ENCODE data around the gene TES. TPM values are rescaled to one million over a fixed set of nuclear protein-coding genes. Genes with fewer than 3 reads are reported as not detected.
A peak's percentile ranks its signal among the peaks of the same experiment; 100 is the strongest.
"Not testable (repeated sequence)": the region's sequence is repeated elsewhere in the genome, so short reads cannot be mapped to it uniquely, and the experiment has no call there.

The TES gene
- total RNA-seq, 4 donors from 2014 or later, result 245 to 501 (median 290) TPM

- ATAC-seq, result no peak
- no peak overlapping the region for H3K4me3 ChIP-seq
- H3K9me3 ChIP-seq, result no peaks in the 10 kb centered on the region
- TF ChIP-seq EP300 (IDR thresholded peaks at IDR 0.05) (no peak), POLR2AphosphoS5 (IDR thresholded peaks at IDR 0.05) (no peak), CTCF (IDR thresholded peaks at IDR 0.05) (no peak), POLR2A (IDR thresholded peaks at IDR 0.05) (no peak)
- H3K27me3 ChIP-seq, result no peaks in the 10 kb centered on the region
- no peaks in the 10 kb centered on the region for H3K36me3 ChIP-seq
- H3K27ac ChIP-seq, result no peak overlapping the region
- H3K4me1 ChIP-seq, result no peaks in the 10 kb centered on the region
These were observed 40.2 kb upstream of the TES start for GRCh38 chr7:116170180-116170579.

GRCh38 chr7:116171094-116171493 is 39.2 kb upstream of the TES start:
- H3K27me3 ChIP-seq, result no peaks in the 10 kb centered on the region
- TF ChIP-seq POLR2A (IDR thresholded peaks at IDR 0.05) (no peak), CTCF (IDR thresholded peaks at IDR 0.05) (no peak), POLR2AphosphoS5 (IDR thresholded peaks at IDR 0.05) (no peak), EP300 (IDR thresholded peaks at IDR 0.05) (no peak)
- H3K4me3 ChIP-seq, result no peak overlapping the region
- no peaks in the 10 kb centered on the region for H3K4me1 ChIP-seq
- WGBS, 2 donors (ENCODE audit: low coverage in 1 of 2), result 60% methylated on average over 1 of the region's 2 CpGs; no CpG with 5 or more reads in 1 of the 2 donors
- H3K9me3 ChIP-seq, result no peaks in the 10 kb centered on the region
- H3K27ac ChIP-seq, result no peak overlapping the region
- H3K36me3 ChIP-seq, result no peaks in the 10 kb centered on the region
- ATAC-seq, result no peak

DNA sequence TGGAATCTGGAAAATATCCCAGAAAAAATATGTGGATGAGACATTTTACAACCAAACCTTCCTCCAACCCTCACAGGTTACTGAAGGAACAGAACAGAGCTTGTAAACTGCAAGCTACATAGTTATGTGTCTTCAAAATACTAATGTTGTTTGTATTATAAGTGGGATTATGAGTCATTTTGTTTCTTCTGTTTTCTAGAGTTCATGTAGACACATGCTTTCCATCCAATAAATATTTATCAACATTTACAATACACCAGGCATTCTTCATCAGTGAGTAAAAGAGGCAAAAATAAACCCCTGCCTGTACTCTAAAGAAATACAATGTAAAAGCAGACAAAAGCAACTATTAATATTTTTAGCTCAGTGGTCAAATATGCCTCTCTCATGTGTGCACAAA is 38.0 kb upstream of the TES start:
- ATAC-seq, result no peak
- no peaks in the 10 kb centered on the region for H3K27me3 ChIP-seq
- TF ChIP-seq POLR2AphosphoS5 (IDR thresholded peaks at IDR 0.05), result no peak
- no peak for TF ChIP-seq CTCF (IDR thresholded peaks at IDR 0.05)
- no peak for TF ChIP-seq POLR2A (IDR thresholded peaks at IDR 0.05)
- TF ChIP-seq EP300 (IDR thresholded peaks at IDR 0.05), result no peak
- no peaks in the 10 kb centered on the region for H3K9me3 ChIP-seq
- no peaks in the 10 kb centered on the region for H3K4me1 ChIP-seq
- no peak overlapping the region for H3K4me3 ChIP-seq
- no peaks in the 10 kb centered on the region for H3K36me3 ChIP-seq
- no peak overlapping the region for H3K27ac ChIP-seq

DNA sequence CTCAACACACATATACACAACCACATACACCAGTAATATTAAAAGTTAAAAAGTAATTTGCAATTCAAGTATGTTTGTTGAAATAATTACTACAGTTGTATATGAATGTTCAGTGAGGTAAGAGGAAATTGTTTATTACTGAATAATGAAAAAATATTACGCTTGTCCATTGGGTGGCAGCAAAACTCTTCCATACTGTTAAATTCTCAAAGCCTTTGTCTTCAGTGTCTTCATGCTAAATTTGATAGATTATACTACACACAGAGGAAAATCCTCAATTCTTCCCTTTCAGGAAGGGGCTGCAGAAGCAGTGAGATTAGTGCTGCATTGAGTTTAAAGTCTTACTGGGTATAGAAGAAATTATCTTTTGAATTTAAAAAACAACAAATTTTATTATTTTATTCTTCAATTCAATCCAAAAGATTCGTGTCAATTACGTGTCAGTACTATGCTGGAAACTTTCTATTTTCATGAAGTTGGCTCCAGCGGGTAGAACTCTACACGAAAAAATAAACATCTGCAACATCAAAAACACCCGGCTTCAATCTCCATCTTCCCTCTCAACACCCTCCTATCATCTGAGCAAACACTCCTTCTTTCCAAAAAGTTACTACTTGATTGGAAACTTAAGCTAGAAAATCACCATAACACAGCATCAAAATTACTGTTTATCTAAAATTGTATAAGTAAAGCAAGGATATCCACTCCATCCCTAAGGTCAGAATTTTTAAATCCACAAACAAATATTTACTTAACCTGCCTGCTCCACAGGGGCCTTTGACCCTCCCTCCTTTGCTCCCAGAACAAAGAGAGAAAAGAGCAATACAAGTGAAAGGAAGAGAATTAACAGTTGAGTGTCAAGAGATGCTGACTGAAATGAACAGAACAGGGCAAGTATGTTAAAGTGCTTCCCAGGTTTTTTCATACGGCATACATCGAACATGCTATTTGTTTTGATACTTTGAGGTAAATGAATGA is 37.0 kb upstream of the TES start:
- 37 to 58% methylated on average over 6 to 8 of the region's 8 CpGs for WGBS, 2 donors (ENCODE audit: low coverage in 1 of 2)
- Histone ChIP-seq H3K36me3 (no peaks in the 10 kb centered on the region), H3K4me1 (no peaks in the 10 kb centered on the region), H3K27me3 (no peaks in the 10 kb centered on the region), H3K4me3 (no peak overlapping the region), H3K27ac (no peak overlapping the region), H3K9me3 (no peaks in the 10 kb centered on the region)
- no peak for ATAC-seq
- peak; percentile 45 to 79 (median 66) for TF ChIP-seq CTCF (IDR thresholded peaks at IDR 0.05)
- TF ChIP-seq POLR2AphosphoS5 (IDR thresholded peaks at IDR 0.05), result no peak

DNA sequence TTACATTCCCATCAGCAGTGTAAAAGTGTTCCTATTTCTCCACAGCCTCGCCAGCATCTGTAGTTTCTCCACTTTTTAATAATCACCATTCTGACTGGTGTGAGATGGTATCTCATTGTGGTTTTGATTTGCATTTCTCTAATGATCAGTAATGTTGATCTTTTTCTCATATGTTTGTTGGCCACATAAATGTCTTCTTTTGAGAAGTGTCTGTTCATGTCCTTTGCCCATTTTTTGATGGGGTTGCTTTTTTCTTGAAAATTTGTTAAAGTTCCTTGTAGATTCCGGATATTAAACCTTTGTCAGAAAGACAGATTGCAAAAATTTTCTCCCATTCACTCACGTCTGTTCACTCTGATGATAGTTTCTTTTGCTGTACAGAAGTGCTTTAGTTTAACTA is 35.2 kb upstream of the TES start:
- H3K36me3 ChIP-seq, H3K9me3 ChIP-seq, H3K4me3 ChIP-seq, H3K4me1 ChIP-seq, ATAC-seq, H3K27me3 ChIP-seq, H3K27ac ChIP-seq: not testable (repeated sequence)
- 97 to 98% methylated on average over 3 of the region's 3 CpGs for whole genome bisulfite sequencing, 2 donors (ENCODE audit: low coverage in 1 of 2)

Measured in gastroesophageal sphincter (tissue), 4 donors.